GM12878 (cell line): ENCODE results near the gene PDE6G. TPM values are rescaled to one million over a fixed set of nuclear protein-coding genes. Genes with fewer than 3 reads are reported as not detected.
A peak's percentile ranks its signal among the peaks of the same experiment; 100 is the strongest.

Experiments used
- ATAC-seq: fragments of 200-7000 bp; cut with Tn5 transposase; 3 replicates; pipeline ENCODE4 v1.9.1; 2020; ENCODE audit warnings: mild to moderate bottlenecking, moderate library complexity
- BruUV-seq: library from RNA; stranded (reverse); fragments of 400-500 nt; replicated peaks from 2 replicates; lab custom pipeline; 2021; lab: Mats Ljungman, UMichigan
- CTCF ChIA-PET: fragments of 300-600 bp; sonication (Branson Sonifier 250); formaldehyde crosslinking; extraction: SDS; loops from one replicate; lab custom pipeline; 2021; ENCODE audit warnings: inconsistent platforms; lab: Yijun Ruan, JAX
- POLR2A ChIA-PET: fragments of 350-600 bp; formaldehyde crosslinking; extraction: SDS; loops from one replicate; lab custom pipeline; 2021; ENCODE audit warnings: inconsistent platforms; lab: Charles Lee
- RAD21 ChIA-PET: fragments of 300-600 bp; sonication (Branson Sonifier 250); formaldehyde crosslinking; loops from one replicate; lab custom pipeline; 2023; ENCODE audit warnings: antibody characterized with exemption; ENCODE audit not compliant: unreplicated experiment; lab: Charles Lee
- SMC1A ChIA-PET: fragments of 300-600 bp; sonication (Branson Sonifier 250); formaldehyde crosslinking; loops from one replicate; lab custom pipeline; 2023; ENCODE audit not compliant: unreplicated experiment, uncharacterized antibody; lab: Charles Lee
- DNase-seq: peaks from one replicate; pipeline ENCODE4 v3.0.0-alpha.2; 2011; ENCODE audit warnings: low read depth, low spot score
- FAIRE-seq: peaks from 3 replicates; lab custom pipeline; 2011; peaks lifted over from hg19 to GRCh38; lab: Jason Lieb, UNC
- H2AFZ ChIP-seq: 2 replicates; pipeline ENCODE4 v1.6.0; 2011; ENCODE audit warnings: low read depth, low read length, control low read depth; ENCODE audit not compliant: control insufficient read depth
- H3K27ac ChIP-seq: 2 replicates; pipeline ENCODE4 v1.5.1; 2011; ENCODE audit warnings: control low read depth; ENCODE audit not compliant: control insufficient read depth, insufficient read depth
- H3K27me3 ChIP-seq, 2 experiments: replicated peaks in 1 of 2; 2 replicates each; pipeline versions ENCODE4 v1.6.0 to v1.6.1; 2011; ENCODE audit warnings: low read length in 1 of 2; ENCODE audit not compliant: control insufficient read depth in 2 of 2, insufficient read depth in 2 of 2
- H3K36me3 ChIP-seq, 2 experiments: 2 replicates each; pipeline ENCODE4 v1.5.1; 2011; ENCODE audit warnings: low read length in 1 of 2; ENCODE audit not compliant: control insufficient read depth in 2 of 2, insufficient read depth in 2 of 2
- H3K4me1 ChIP-seq: 2 replicates; pipeline ENCODE4 v1.6.1; 2011; ENCODE audit warnings: mild to moderate bottlenecking, low read length, moderate library complexity, mixed read lengths; ENCODE audit not compliant: control insufficient read depth, insufficient read depth
- H3K4me2 ChIP-seq: 2 replicates; pipeline ENCODE4 v1.6.0; 2011; ENCODE audit warnings: control low read depth; ENCODE audit not compliant: control insufficient read depth, insufficient read depth
- H3K4me3 ChIP-seq: fragments of 200-600 bp; sonication (generic); 2 replicates; pipeline ENCODE4 v1.5.1; 2016
- H3K79me2 ChIP-seq: 2 replicates; pipeline ENCODE4 v1.6.0; 2011; ENCODE audit warnings: low read length; ENCODE audit not compliant: control insufficient read depth, insufficient read depth
- H3K9ac ChIP-seq: 2 replicates; pipeline ENCODE4 v1.8.0; 2011; ENCODE audit warnings: low read length, control low read depth, mixed read lengths; ENCODE audit not compliant: control insufficient read depth, insufficient read depth
- H3K9me3 ChIP-seq: replicated peaks from 3 replicates; pipeline ENCODE4 v1.5.1; 2011; ENCODE audit warnings: mild to moderate bottlenecking, low read length; ENCODE audit not compliant: control insufficient read depth, insufficient read depth
- H4K20me1 ChIP-seq: 2 replicates; pipeline ENCODE4 v1.6.0; 2011; ENCODE audit not compliant: control insufficient read depth, insufficient read depth
- BHLHE40 ChIP-seq, 2 experiments: fragments of 450-650 bp in 1 of 2; IDR thresholded peaks; 2 replicates each; pipeline ENCODE4 v1.6.1; 2011 to 2017; ENCODE audit warnings: low read depth in 2 of 2, borderline replicate concordance in 1 of 2, improper control_type of control experiment in 1 of 2, low read length in 1 of 2, mild to moderate bottlenecking in 1 of 2
- IKZF1 ChIP-seq: fragments of 450-650 bp; conservative IDR thresholded peaks from 2 replicates; pipeline ENCODE4 v1.6.1; 2017; ENCODE audit warnings: antibody characterized with exemption, mild to moderate bottlenecking
- RAD21 ChIP-seq: IDR thresholded peaks from 2 replicates; pipeline ENCODE4 v1.6.1; 2011; ENCODE audit warnings: mild to moderate bottlenecking, low read depth, low read length, moderate library complexity; ENCODE audit not compliant: insufficient read depth
- WGBS: methylation state at CpG from one replicate; pipeline ENCODE4 v1.1.6; 2016; ENCODE audit warnings: low lambda C conversion rate; ENCODE audit not compliant: insufficient replicate concordance, insufficient coverage; ENCODE audit errors: missing lambda C conversion rate; 5-methylcytosine and 5-hydroxymethylcytosine counted together
- in situ Hi-C: fragments of 300-500 bp; cut with MboI; formaldehyde crosslinking; loops from 9 replicates; pipeline ENCODE4 v1.14.3; 2018; ENCODE audit warnings: mixed read lengths
- intact Hi-C: fragments of 100-400 bp; cut with micrococcal nuclease; formaldehyde crosslinking; loops from one replicate; pipeline ENCODE4 v1.14.2; 2022; ENCODE audit not compliant: unreplicated experiment
- polyA plus RNA-seq, 11 experiments: library from polyadenylated mRNA; depleted of rRNA in 4 of 11; unstranded in 6 of 11; stranded (reverse) in 5 of 11; fragments of >200 nt; fragmentation: Nextera tagmentation in 4 of 11; fragmentation: Illumina TruSeq in 1 of 11; extraction: Ambion mirVana in 4 of 11; extraction: Trizol in 1 of 11; gene quantifications; 1 replicate in 1 of 11; 2 replicates in 10 of 11; pipeline versions ENCODE4 v1.2.1 to v1.2.3, GENCODE V29; 2011 to 2016; ENCODE audit warnings: inconsistent platforms in 2 of 11, missing spikeins in 2 of 11, low read depth in 1 of 11
- total RNA-seq, 4 experiments: library from RNA; depleted of rRNA in 3 of 4; stranded (reverse); fragments of >200 nt in 3 of 4; fragmentation: Illumina TruSeq in 1 of 4; extraction: Trizol in 1 of 4; gene quantifications; 2 replicates each; pipeline versions ENCODE4 v1.2.1 to v1.2.3, GENCODE V29; 2013 to 2021
- TF ChIP-seq, protein P1 (sequence below): fragments of 450-650 bp; IDR thresholded peaks from 2 replicates; pipeline ENCODE4 v1.6.1; 2016; ENCODE audit warnings: mild to moderate bottlenecking

The PDE6G gene
- total and polyA plus RNA-seq, 10 of the 15 experiments (the other 5 are each of a cell fraction or from before 2014, with no cell fraction given): 0.55 to 12.1 (median 4.3) TPM

DNA sequence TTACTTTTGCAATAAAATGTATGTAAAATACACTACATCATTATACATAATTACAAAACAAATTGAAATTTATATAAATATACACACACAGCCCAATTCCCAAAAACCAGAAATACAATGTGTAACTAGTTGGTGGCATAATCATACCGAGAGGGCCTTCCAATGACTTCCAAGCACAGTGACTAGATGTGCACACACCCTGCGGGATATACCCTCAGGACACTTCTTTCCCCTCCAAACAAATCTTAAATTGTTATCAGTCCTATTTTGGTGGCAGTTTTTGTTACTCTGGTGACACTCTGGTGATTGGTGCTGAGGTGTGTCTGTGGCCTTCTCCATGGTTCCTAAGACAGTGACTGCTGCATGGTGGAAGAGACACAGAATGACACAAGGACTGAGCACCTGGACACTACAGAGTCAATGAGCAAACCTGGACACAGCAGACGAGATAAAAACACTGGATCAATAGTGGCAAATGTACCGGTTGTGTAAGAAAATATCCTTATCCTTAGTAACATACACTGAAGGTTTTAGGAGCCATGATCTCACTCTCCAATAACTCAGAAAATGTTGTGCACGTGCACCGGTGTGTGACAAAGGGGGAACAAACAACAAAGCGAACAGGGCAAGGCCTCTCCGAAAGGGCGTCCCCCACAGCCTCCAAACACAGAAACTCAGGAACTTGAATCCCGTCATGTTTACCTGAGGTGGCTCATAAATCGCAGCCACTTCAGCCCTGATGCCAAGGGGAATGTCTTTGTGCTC, 52.3 kb downstream of the PDE6G start:
- no peak overlapping the region for H3K4me2 ChIP-seq
- peaks cover under 1% of the 10 kb centered on the region; the same call in 1 of the 2 replicates for H3K4me1 ChIP-seq
- DNase-seq: no peak
- TF ChIP-seq RAD21 (no peak), BHLHE40 (IDR thresholded peaks at IDR 0.05; ENCODE audit: borderline replicate concordance in 1 of 2, low read depth in 2 of 2, low read length in 1 of 2) (no peak), IKZF1 (no peak)
- TF ChIP-seq, protein P1, sequence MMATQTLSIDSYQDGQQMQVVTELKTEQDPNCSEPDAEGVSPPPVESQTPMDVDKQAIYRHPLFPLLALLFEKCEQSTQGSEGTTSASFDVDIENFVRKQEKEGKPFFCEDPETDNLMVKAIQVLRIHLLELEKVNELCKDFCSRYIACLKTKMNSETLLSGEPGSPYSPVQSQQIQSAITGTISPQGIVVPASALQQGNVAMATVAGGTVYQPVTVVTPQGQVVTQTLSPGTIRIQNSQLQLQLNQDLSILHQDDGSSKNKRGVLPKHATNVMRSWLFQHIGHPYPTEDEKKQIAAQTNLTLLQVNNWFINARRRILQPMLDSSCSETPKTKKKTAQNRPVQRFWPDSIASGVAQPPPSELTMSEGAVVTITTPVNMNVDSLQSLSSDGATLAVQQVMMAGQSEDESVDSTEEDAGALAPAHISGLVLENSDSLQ: no peak
- ChIA-PET RAD21 (interaction anchor here (0.8 kb wide), 1 partner anchor 351 kb away, joined by 3 read pairs; no protein-coding TSS in a partner anchor), SMC1A (no interaction called here), CTCF (interaction anchor here (0.9 kb wide), 1 partner anchor 119 kb away, joined by 3 read pairs; no protein-coding TSS in a partner anchor), POLR2A (interaction anchor here (0.6 kb wide), 1 partner anchor 8 kb away, joined by 3 read pairs; no protein-coding TSS in a partner anchor)
- in situ Hi-C loops: no loop called here
- intact Hi-C loops: loop anchor here (5.0 kb wide), 2 partner anchors 87 to 352 kb away; no protein-coding TSS in a partner anchor
- no peak for ATAC-seq
- H3K27me3 ChIP-seq: no peaks in the 10 kb centered on the region
- WGBS: 94% methylated on average over 11 of the region's 11 CpGs
- no peak overlapping the region for H3K9ac ChIP-seq
- FAIRE-seq: no peak
- no peaks in the 10 kb centered on the region; the same call in 1 of the 2 replicates for H3K79me2 ChIP-seq
- no peak overlapping the region for H3K4me3 ChIP-seq
- no peaks in the 10 kb centered on the region for H3K9me3 ChIP-seq
- peaks cover 25 to 40% of the 10 kb centered on the region in 2 experiments for H3K36me3 ChIP-seq
- TSS peak; percentile 13 for BruUV-seq
- no peak overlapping the region for H2AFZ ChIP-seq
- no peaks in the 10 kb centered on the region for H4K20me1 ChIP-seq
- no peak overlapping the region for H3K27ac ChIP-seq
